GM19043 (cell line): ENCODE data around the gene NARF.
"Not testable (repeated sequence)": the region's sequence is repeated elsewhere in the genome, so short reads cannot be mapped to it uniquely, and the experiment has no call there.

Experiments
- ATAC-seq: cut with Tn5 transposase; IDR thresholded peaks from one replicate; pipeline ENCODE4 v1.9.1; 2021; ENCODE audit warnings: low read depth; ENCODE audit not compliant: unreplicated experiment

NARF gene

GRCh38 chr17:82458179-82458884, at the start of gene NARF:
Gene NARF (plus strand): TSS chr17:82458741. CDS start chr17:82458804, 63 bp downstream.
- peak; percentile 90 for ATAC-seq

- no peak for ATAC-seq
These were observed 49.6 kb upstream of the NARF start for GRCh38 chr17:82408938-82409318.

- no peak for ATAC-seq
These were observed 48.4 kb upstream of the NARF start for GRCh38 chr17:82410014-82410716.

- no peak for ATAC-seq
These were observed 47.0 kb upstream of the NARF start for GRCh38 chr17:82411396-82412053.

- not testable (repeated sequence) for ATAC-seq
These were observed 46.5 kb upstream of the NARF start for GRCh38 chr17:82412081-82412480.

- ATAC-seq: no peak
These were observed 45.7 kb upstream of the NARF start for GRCh38 chr17:82412535-82413520.

GRCh38 chr17:82414548-82415281, 43.8 kb upstream of the NARF start:
- ATAC-seq: no peak

- no peak for ATAC-seq
These were observed 43.2 kb upstream of the NARF start for GRCh38 chr17:82415336-82415735.

- no peak for ATAC-seq
These were observed 42.8 kb upstream of the NARF start for GRCh38 chr17:82415786-82416185.

GRCh38 chr17:82416264-82416663, 42.3 kb upstream of the NARF start:
- no peak for ATAC-seq

GRCh38 chr17:82416771-82417170, 41.8 kb upstream of the NARF start:
- no peak for ATAC-seq

GRCh38 chr17:82418001-82418986, 40.2 kb upstream of the NARF start, which contains the start of the genes HEXD and OGFOD3:
Gene HEXD (plus strand): TSS chr17:82418347. CDS start chr17:82419800, 1,453 bp downstream.
Gene OGFOD3 (minus strand): TSS chr17:82418586. CDS start chr17:82418485, 101 bp downstream.
- ATAC-seq: peak; percentile 62

- no peak for ATAC-seq
These were observed 39.0 kb upstream of the NARF start for GRCh38 chr17:82419540-82419939.

GRCh38 chr17:82424001-82424862, 34.3 kb upstream of the NARF start:
- no peak for ATAC-seq

- ATAC-seq: no peak
These were observed 33.7 kb upstream of the NARF start for GRCh38 chr17:82424863-82425159.

GRCh38 chr17:82428546-82428945, 30.0 kb upstream of the NARF start:
- ATAC-seq: no peak

GRCh38 chr17:82429824-82430223, 28.7 kb upstream of the NARF start:
- ATAC-seq: no peak

- no peak for ATAC-seq
These were observed 26.5 kb upstream of the NARF start for GRCh38 chr17:82432017-82432416.
